ENCODE results near the gene UPK3B.
"Not testable (repeated sequence)": the region's sequence is repeated elsewhere in the genome, so short reads cannot be mapped to it uniquely, and the experiment has no call there.

GRCh38 chr7:76473097-76473496, 37.3 kb upstream of the UPK3B start:
- TF ChIP-seq POLR2A (IDR thresholded peaks at IDR 0.05), result not testable (repeated sequence)
- TF ChIP-seq, protein P1, sequence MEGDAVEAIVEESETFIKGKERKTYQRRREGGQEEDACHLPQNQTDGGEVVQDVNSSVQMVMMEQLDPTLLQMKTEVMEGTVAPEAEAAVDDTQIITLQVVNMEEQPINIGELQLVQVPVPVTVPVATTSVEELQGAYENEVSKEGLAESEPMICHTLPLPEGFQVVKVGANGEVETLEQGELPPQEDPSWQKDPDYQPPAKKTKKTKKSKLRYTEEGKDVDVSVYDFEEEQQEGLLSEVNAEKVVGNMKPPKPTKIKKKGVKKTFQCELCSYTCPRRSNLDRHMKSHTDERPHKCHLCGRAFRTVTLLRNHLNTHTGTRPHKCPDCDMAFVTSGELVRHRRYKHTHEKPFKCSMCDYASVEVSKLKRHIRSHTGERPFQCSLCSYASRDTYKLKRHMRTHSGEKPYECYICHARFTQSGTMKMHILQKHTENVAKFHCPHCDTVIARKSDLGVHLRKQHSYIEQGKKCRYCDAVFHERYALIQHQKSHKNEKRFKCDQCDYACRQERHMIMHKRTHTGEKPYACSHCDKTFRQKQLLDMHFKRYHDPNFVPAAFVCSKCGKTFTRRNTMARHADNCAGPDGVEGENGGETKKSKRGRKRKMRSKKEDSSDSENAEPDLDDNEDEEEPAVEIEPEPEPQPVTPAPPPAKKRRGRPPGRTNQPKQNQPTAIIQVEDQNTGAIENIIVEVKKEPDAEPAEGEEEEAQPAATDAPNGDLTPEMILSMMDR (IDR thresholded peaks at IDR 0.05), result not testable (repeated sequence)

All from Peyer's patch (tissue), 4 donors.